HCT116 (cell line): ENCODE data around the gene H3-3A.

ENCODE experiments used
- ATF3 ChIP-seq: IDR thresholded peaks from 2 replicates; pipeline ENCODE4 v1.6.1; 2012
- CEBPB ChIP-seq: IDR thresholded peaks from 2 replicates; pipeline ENCODE4 v1.6.1; 2012; ENCODE audit warnings: low read depth
- CTCF ChIP-seq, 3 experiments: fragments of 200-600 bp in 1 of 3; sonication (generic) in 1 of 3; IDR thresholded peaks in 2 of 3; conservative IDR thresholded peaks in 1 of 3; 2 replicates each; pipeline ENCODE4 v1.5.1; 2012 to 2017; ENCODE audit warnings: low read depth in 2 of 3, low read length in 2 of 3, antibody characterized with exemption in 1 of 3, borderline replicate concordance in 1 of 3, control low read depth in 1 of 3, mild to moderate bottlenecking in 1 of 3, mixed read lengths in 1 of 3, mixed run types in 1 of 3, moderate library complexity in 1 of 3; ENCODE audit not compliant: insufficient read depth in 1 of 3
- ELF1 ChIP-seq: IDR thresholded peaks from 2 replicates; pipeline ENCODE4 v1.6.1; 2012; ENCODE audit warnings: low read depth, borderline replicate concordance
- EZH2 ChIP-seq: fragments of 200-600 bp; sonication (generic); IDR thresholded peaks from 2 replicates; pipeline ENCODE4 v1.6.1; 2017; ENCODE audit warnings: antibody characterized with exemption, mixed run types
- EZH2phosphoT487 ChIP-seq: fragments of 200-600 bp; IDR thresholded peaks from 2 replicates; pipeline ENCODE4 v1.6.1; 2018; ENCODE audit warnings: antibody characterized with exemption, borderline replicate concordance
- FOSL1 ChIP-seq: IDR thresholded peaks from 2 replicates; pipeline ENCODE4 v1.6.1; 2012; ENCODE audit warnings: low read depth
- MAX ChIP-seq: IDR thresholded peaks from 2 replicates; pipeline ENCODE4 v1.6.1; 2012
- POLR2A ChIP-seq: IDR thresholded peaks from 2 replicates; pipeline ENCODE4 v1.7.0; 2011; ENCODE audit warnings: borderline replicate concordance; ENCODE audit not compliant: insufficient read depth, insufficient read length; ENCODE audit errors: extremely low read depth
- POLR2AphosphoS5 ChIP-seq: IDR thresholded peaks from 2 replicates; pipeline ENCODE4 v1.6.1; 2011; ENCODE audit warnings: mild to moderate bottlenecking, low read depth, low read length, moderate library complexity
- SIN3A ChIP-seq: IDR thresholded peaks from 2 replicates; pipeline ENCODE4 v1.6.1; 2012; ENCODE audit warnings: low read depth
- TCF7L2 ChIP-seq: IDR thresholded peaks from 2 replicates; pipeline ENCODE4 v1.7.0; 2011; ENCODE audit warnings: borderline replicate concordance, inconsistent platforms; ENCODE audit not compliant: insufficient read depth, insufficient read length; ENCODE audit errors: extremely low read depth
- YY1 ChIP-seq: IDR thresholded peaks from 2 replicates; pipeline ENCODE4 v1.6.1; 2011; ENCODE audit warnings: low read length, low read depth, moderate library complexity, mild to moderate bottlenecking; ENCODE audit not compliant: insufficient replicate concordance; ENCODE audit errors: extremely low read depth
- ZNF274 ChIP-seq: fragments of 200-500 bp; sonication (Bioruptor generic); IDR thresholded peaks from 2 replicates; pipeline ENCODE4 v1.6.1; 2014; ENCODE audit warnings: mild to moderate bottlenecking, low read depth, low read length, inconsistent platforms

- no peak for TF ChIP-seq CTCF (IDR thresholded peaks at IDR 0.05 in 2 of 3, conservative IDR thresholded peaks at IDR 0.05 in 1 of 3; ENCODE audit: borderline replicate concordance in 1 of 3, insufficient read depth in 1 of 3, low read depth in 2 of 3, low read length in 2 of 3)
- TF ChIP-seq POLR2AphosphoS5: no peak
- TF ChIP-seq EZH2: no peak
- TF ChIP-seq TCF7L2: no peak
- TF ChIP-seq ATF3: no peak
- no peak for TF ChIP-seq FOSL1
- TF ChIP-seq YY1: no peak
- no peak for TF ChIP-seq POLR2A
- TF ChIP-seq SIN3A: no peak
- TF ChIP-seq EZH2phosphoT487: no peak
- TF ChIP-seq ELF1: no peak
- TF ChIP-seq ZNF274: no peak
- TF ChIP-seq MAX: no peak
- TF ChIP-seq CEBPB: no peak
These were observed 55.8 kb downstream of the H3-3A start for GRCh38 chr1:226118357-226118756.
